K562 (cell line): ENCODE data around the gene ST6GAL1. TPM values are rescaled to one million over a fixed set of nuclear protein-coding genes. Genes with fewer than 3 reads are reported as not detected.
A peak's percentile ranks its signal among the peaks of the same experiment; 100 is the strongest.
"Not testable (repeated sequence)": the region's sequence is repeated elsewhere in the genome, so short reads cannot be mapped to it uniquely, and the experiment has no call there.

ENCODE experiments used
- CXXC5 ChIP-seq: fragments of 250-450 bp; sonication (Bioruptor Pico); IDR thresholded peaks from 2 replicates; pipeline ENCODE4 v1.8.0; 2022; ENCODE audit warnings: inconsistent platforms, mild to moderate bottlenecking, moderate library complexity
- DDX20 ChIP-seq: fragments of 450-650 bp; IDR thresholded peaks from 2 replicates; pipeline ENCODE4 v1.6.1; 2016; ENCODE audit warnings: missing genetic modification characterization, low read depth, mild to moderate bottlenecking, missing compliant biosample characterization, moderate library complexity
- GTF2A2 ChIP-seq: IDR thresholded peaks from 2 replicates; pipeline ENCODE4 v1.6.1; 2016; ENCODE audit warnings: mild to moderate bottlenecking, missing genetic modification characterization, missing compliant biosample characterization
- MEF2D ChIP-seq: conservative IDR thresholded peaks from 2 replicates; pipeline ENCODE4 v1.6.1; 2016; ENCODE audit warnings: low read depth, missing genetic modification characterization, missing compliant biosample characterization
- NR4A1 ChIP-seq, 2 experiments: fragments of 250-450 bp in 1 of 2; fragments of 450-650 bp in 1 of 2; sonication (Bioruptor Pico) in 1 of 2; IDR thresholded peaks; 2 replicates each; pipeline versions ENCODE4 v1.4.0 to v1.6.1; 2016 to 2020; ENCODE audit warnings: mild to moderate bottlenecking in 2 of 2, missing compliant biosample characterization in 1 of 2, missing genetic modification characterization in 1 of 2, moderate library complexity in 1 of 2
- PTTG1 ChIP-seq: fragments of 450-650 bp; IDR thresholded peaks from 2 replicates; pipeline ENCODE4 v1.6.1; 2016; ENCODE audit warnings: low read depth, mild to moderate bottlenecking, missing genetic modification characterization, missing compliant biosample characterization
- ZNF311 ChIP-seq: fragments of 250-450 bp; sonication (Bioruptor Pico); IDR thresholded peaks from 2 replicates; pipeline ENCODE4 v1.4.0; 2020; ENCODE audit warnings: mild to moderate bottlenecking, moderate library complexity
- polyA plus RNA-seq, 8 experiments: library from polyadenylated mRNA; depleted of rRNA in 4 of 8; stranded (reverse) in 5 of 8; unstranded in 3 of 8; fragments of >200 nt; fragmentation: Nextera tagmentation in 2 of 8; fragmentation: Illumina TruSeq in 1 of 8; extraction: Ambion mirVana in 2 of 8; extraction: Trizol in 1 of 8; gene quantifications; 2 replicates each; pipeline versions ENCODE4 v1.2.1 to v1.2.3, GENCODE V29; 2011 to 2014; ENCODE audit warnings: inconsistent platforms in 1 of 8, missing spikeins in 1 of 8
- total RNA-seq, 7 experiments: library from RNA; depleted of rRNA in 6 of 7; stranded (reverse); fragments of >200 nt in 6 of 7; fragmentation: Illumina TruSeq in 2 of 7; extraction: Trizol in 2 of 7; gene quantifications; 2 replicates each; pipeline versions ENCODE4 v1.2.1 to v1.2.3, GENCODE V29; 2011 to 2021; ENCODE audit warnings: low replicate concordance in 1 of 7
- TF ChIP-seq, protein P1 (sequence below), 2 experiments: fragments of 250-450 bp in 1 of 2; fragments of 450-650 bp in 1 of 2; sonication (Bioruptor Pico) in 1 of 2; IDR thresholded peaks; 2 replicates each; pipeline versions ENCODE4 v1.6.1 to v1.8.0; 2016 to 2021; ENCODE audit warnings: mild to moderate bottlenecking in 2 of 2, moderate library complexity in 2 of 2, missing compliant biosample characterization in 1 of 2, missing genetic modification characterization in 1 of 2
- TF ChIP-seq, protein P2 (sequence below): fragments of 250-450 bp; sonication (Bioruptor Pico); IDR thresholded peaks from 2 replicates; pipeline ENCODE4 v1.8.0; 2021; ENCODE audit warnings: moderate library complexity, mild to moderate bottlenecking, inconsistent platforms
- TF ChIP-seq, protein P3 (sequence below): fragments of 450-650 bp; conservative IDR thresholded peaks from 2 replicates; pipeline ENCODE4 v1.6.1; 2016; ENCODE audit warnings: missing genetic modification characterization, low read depth, mild to moderate bottlenecking, control low read depth, missing compliant biosample characterization
- TF ChIP-seq, protein P4 (sequence below): fragments of 450-650 bp; IDR thresholded peaks from 2 replicates; pipeline ENCODE4 v1.6.1; 2016; ENCODE audit warnings: mild to moderate bottlenecking, moderate library complexity

ST6GAL1 gene
- total and polyA plus RNA-seq, 9 of the 15 experiments (the other 6 are each of a cell fraction or from before 2014, with no cell fraction given) = 31.9 to 145 (median 71.0) TPM

DNA sequence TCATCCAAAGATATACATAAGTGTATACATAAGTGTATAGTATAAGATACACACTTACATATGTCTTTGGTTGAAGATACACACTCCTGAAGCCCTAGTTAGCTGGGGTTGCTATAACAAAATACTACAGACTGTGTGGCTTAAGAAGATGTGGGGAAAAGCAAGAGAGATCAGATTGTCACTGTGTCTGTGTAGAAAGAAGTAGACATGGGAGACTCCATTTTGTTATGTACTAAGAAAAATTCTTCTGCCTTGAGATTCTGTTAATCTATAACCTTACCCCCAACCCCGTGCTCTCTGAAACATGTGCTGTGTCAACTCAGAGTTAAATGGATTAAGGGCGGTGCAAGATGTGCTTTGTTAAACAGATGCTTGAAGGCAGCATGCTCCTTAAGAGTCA is 37.3 kb upstream of the ST6GAL1 start (continued):
- TF ChIP-seq, protein P1, sequence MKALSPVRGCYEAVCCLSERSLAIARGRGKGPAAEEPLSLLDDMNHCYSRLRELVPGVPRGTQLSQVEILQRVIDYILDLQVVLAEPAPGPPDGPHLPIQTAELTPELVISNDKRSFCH (CRISPR knock-in tag; IDR thresholded peaks at IDR 0.05) = not testable (repeated sequence)
- TF ChIP-seq, protein P1 (tag; IDR thresholded peaks at IDR 0.05) = peak; percentile 79
- TF ChIP-seq ZNF311 (CRISPR knock-in tag) (peak; percentile 93), MEF2D (tag) (peak; percentile 60; the same call in 1 of the 2 replicates), DDX20 (peak; percentile 85), CXXC5 (CRISPR knock-in tag) (peak; percentile 54), GTF2A2 (tag) (0 out of 2 replicates have a peak, but pooled peaks have one; percentile 29), PTTG1 (peak; percentile 82), NR4A1 (tag; IDR thresholded peaks at IDR 0.05) (peak; percentile 90)
- TF ChIP-seq, protein P2, sequence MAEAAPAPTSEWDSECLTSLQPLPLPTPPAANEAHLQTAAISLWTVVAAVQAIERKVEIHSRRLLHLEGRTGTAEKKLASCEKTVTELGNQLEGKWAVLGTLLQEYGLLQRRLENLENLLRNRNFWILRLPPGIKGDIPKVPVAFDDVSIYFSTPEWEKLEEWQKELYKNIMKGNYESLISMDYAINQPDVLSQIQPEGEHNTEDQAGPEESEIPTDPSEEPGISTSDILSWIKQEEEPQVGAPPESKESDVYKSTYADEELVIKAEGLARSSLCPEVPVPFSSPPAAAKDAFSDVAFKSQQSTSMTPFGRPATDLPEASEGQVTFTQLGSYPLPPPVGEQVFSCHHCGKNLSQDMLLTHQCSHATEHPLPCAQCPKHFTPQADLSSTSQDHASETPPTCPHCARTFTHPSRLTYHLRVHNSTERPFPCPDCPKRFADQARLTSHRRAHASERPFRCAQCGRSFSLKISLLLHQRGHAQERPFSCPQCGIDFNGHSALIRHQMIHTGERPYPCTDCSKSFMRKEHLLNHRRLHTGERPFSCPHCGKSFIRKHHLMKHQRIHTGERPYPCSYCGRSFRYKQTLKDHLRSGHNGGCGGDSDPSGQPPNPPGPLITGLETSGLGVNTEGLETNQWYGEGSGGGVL (CRISPR knock-in tag) = peak; percentile 49; the same call in 1 of the 2 replicates
- TF ChIP-seq, protein P3, sequence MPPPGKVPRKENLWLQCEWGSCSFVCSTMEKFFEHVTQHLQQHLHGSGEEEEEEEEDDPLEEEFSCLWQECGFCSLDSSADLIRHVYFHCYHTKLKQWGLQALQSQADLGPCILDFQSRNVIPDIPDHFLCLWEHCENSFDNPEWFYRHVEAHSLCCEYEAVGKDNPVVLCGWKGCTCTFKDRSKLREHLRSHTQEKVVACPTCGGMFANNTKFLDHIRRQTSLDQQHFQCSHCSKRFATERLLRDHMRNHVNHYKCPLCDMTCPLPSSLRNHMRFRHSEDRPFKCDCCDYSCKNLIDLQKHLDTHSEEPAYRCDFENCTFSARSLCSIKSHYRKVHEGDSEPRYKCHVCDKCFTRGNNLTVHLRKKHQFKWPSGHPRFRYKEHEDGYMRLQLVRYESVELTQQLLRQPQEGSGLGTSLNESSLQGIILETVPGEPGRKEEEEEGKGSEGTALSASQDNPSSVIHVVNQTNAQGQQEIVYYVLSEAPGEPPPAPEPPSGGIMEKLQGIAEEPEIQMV = 0 out of 2 replicates have a peak, but pooled peaks have one; percentile 39
- TF ChIP-seq, protein P4, sequence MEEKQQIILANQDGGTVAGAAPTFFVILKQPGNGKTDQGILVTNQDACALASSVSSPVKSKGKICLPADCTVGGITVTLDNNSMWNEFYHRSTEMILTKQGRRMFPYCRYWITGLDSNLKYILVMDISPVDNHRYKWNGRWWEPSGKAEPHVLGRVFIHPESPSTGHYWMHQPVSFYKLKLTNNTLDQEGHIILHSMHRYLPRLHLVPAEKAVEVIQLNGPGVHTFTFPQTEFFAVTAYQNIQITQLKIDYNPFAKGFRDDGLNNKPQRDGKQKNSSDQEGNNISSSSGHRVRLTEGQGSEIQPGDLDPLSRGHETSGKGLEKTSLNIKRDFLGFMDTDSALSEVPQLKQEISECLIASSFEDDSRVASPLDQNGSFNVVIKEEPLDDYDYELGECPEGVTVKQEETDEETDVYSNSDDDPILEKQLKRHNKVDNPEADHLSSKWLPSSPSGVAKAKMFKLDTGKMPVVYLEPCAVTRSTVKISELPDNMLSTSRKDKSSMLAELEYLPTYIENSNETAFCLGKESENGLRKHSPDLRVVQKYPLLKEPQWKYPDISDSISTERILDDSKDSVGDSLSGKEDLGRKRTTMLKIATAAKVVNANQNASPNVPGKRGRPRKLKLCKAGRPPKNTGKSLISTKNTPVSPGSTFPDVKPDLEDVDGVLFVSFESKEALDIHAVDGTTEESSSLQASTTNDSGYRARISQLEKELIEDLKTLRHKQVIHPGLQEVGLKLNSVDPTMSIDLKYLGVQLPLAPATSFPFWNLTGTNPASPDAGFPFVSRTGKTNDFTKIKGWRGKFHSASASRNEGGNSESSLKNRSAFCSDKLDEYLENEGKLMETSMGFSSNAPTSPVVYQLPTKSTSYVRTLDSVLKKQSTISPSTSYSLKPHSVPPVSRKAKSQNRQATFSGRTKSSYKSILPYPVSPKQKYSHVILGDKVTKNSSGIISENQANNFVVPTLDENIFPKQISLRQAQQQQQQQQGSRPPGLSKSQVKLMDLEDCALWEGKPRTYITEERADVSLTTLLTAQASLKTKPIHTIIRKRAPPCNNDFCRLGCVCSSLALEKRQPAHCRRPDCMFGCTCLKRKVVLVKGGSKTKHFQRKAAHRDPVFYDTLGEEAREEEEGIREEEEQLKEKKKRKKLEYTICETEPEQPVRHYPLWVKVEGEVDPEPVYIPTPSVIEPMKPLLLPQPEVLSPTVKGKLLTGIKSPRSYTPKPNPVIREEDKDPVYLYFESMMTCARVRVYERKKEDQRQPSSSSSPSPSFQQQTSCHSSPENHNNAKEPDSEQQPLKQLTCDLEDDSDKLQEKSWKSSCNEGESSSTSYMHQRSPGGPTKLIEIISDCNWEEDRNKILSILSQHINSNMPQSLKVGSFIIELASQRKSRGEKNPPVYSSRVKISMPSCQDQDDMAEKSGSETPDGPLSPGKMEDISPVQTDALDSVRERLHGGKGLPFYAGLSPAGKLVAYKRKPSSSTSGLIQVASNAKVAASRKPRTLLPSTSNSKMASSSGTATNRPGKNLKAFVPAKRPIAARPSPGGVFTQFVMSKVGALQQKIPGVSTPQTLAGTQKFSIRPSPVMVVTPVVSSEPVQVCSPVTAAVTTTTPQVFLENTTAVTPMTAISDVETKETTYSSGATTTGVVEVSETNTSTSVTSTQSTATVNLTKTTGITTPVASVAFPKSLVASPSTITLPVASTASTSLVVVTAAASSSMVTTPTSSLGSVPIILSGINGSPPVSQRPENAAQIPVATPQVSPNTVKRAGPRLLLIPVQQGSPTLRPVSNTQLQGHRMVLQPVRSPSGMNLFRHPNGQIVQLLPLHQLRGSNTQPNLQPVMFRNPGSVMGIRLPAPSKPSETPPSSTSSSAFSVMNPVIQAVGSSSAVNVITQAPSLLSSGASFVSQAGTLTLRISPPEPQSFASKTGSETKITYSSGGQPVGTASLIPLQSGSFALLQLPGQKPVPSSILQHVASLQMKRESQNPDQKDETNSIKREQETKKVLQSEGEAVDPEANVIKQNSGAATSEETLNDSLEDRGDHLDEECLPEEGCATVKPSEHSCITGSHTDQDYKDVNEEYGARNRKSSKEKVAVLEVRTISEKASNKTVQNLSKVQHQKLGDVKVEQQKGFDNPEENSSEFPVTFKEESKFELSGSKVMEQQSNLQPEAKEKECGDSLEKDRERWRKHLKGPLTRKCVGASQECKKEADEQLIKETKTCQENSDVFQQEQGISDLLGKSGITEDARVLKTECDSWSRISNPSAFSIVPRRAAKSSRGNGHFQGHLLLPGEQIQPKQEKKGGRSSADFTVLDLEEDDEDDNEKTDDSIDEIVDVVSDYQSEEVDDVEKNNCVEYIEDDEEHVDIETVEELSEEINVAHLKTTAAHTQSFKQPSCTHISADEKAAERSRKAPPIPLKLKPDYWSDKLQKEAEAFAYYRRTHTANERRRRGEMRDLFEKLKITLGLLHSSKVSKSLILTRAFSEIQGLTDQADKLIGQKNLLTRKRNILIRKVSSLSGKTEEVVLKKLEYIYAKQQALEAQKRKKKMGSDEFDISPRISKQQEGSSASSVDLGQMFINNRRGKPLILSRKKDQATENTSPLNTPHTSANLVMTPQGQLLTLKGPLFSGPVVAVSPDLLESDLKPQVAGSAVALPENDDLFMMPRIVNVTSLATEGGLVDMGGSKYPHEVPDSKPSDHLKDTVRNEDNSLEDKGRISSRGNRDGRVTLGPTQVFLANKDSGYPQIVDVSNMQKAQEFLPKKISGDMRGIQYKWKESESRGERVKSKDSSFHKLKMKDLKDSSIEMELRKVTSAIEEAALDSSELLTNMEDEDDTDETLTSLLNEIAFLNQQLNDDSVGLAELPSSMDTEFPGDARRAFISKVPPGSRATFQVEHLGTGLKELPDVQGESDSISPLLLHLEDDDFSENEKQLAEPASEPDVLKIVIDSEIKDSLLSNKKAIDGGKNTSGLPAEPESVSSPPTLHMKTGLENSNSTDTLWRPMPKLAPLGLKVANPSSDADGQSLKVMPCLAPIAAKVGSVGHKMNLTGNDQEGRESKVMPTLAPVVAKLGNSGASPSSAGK = 0 out of 2 replicates have a peak, but pooled peaks have one; percentile 28
- TF ChIP-seq NR4A1 (CRISPR knock-in tag; IDR thresholded peaks at IDR 0.05) = not testable (repeated sequence)
